Activated CD8-positive, alpha-beta memory T cell treated with anti-CD3 and anti-CD28 coated beads, Interleukin-2, amount 10 ng/mL, durations not matched to agents 7 days and 5 days (primary cell): ENCODE measurements around the gene KBTBD12. TPM values are rescaled to one million over a fixed set of nuclear protein-coding genes. Genes with fewer than 3 reads are reported as not detected.

Source experiments
- total RNA-seq, 2 experiments: library from RNA; stranded (reverse); gene quantifications; one replicate each; pipeline ENCODE4 v1.2.3, GENCODE V29; 2021

Gene KBTBD12
- total RNA-seq, 2 experiments from 2014 or later = not detected

Other genes with a start within 250 kb of the KBTBD12 start
- 10 to 100 TPM; 16.0 to 19.4 TPM for gene ABTB1, start 242.3 kb upstream of the KBTBD12 start, total RNA-seq
- 1 to 10 TPM; 3.4 to 5.0 TPM for gene MGLL, start 92.7 kb upstream of the KBTBD12 start, total RNA-seq
- gene SEC61A1, start 137.2 kb downstream of the KBTBD12 start, total RNA-seq = 100 to 1,000 TPM; 123 to 178 TPM
- gene RUVBL1, start 208.6 kb downstream of the KBTBD12 start, total RNA-seq = 10 to 100 TPM; 63.8 to 73.5 TPM
- 10 to 100 TPM; 19.4 to 19.7 TPM for gene EEFSEC, start 238.2 kb downstream of the KBTBD12 start, total RNA-seq